Esophagus squamous epithelium (tissue), 4 donors: ENCODE data around the gene HOXB6.

Experiments
- POLR2A ChIP-seq, 4 donors: fragments of 450-650 bp; IDR thresholded peaks; one replicate each; pipeline ENCODE4 v1.6.1; 2017; ENCODE audit warnings: antibody characterized with exemption in 4 of 4, mild to moderate bottlenecking in 4 of 4, moderate library complexity in 3 of 4
- TF ChIP-seq, protein P1 (sequence below), 6 experiments: fragments of 450-650 bp in 4 of 6; fragments of 200-600 bp in 2 of 6; sonication (generic) in 2 of 6; IDR thresholded peaks; one replicate each; pipeline ENCODE4 v1.5.1; 2016 to 2019; ENCODE audit warnings: antibody characterized with exemption in 6 of 6, mild to moderate bottlenecking in 4 of 6, moderate library complexity in 4 of 6

DNA sequence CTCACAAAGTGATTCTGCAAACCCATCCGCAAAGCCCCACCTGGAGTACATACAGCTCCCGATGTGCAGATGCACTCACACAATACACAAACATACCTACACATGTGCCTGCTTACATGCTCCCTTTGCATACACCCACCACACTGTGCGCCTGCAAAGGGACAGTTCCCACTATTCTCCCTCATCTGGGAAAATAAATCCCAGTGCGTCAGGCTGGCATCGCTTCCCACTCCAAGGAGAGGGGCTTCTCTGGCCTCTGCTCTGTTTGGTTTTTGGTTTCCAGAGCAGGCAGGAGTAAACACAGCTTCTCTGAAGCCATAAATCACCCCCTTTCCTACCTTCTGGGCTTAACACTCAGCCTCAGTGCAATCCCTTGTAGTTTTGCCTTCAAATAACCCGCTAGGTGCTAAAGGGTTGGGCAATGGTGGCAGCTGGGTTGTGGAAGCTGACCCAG, 41.4 kb downstream of the HOXB6 start:
- TF ChIP-seq, protein P1, sequence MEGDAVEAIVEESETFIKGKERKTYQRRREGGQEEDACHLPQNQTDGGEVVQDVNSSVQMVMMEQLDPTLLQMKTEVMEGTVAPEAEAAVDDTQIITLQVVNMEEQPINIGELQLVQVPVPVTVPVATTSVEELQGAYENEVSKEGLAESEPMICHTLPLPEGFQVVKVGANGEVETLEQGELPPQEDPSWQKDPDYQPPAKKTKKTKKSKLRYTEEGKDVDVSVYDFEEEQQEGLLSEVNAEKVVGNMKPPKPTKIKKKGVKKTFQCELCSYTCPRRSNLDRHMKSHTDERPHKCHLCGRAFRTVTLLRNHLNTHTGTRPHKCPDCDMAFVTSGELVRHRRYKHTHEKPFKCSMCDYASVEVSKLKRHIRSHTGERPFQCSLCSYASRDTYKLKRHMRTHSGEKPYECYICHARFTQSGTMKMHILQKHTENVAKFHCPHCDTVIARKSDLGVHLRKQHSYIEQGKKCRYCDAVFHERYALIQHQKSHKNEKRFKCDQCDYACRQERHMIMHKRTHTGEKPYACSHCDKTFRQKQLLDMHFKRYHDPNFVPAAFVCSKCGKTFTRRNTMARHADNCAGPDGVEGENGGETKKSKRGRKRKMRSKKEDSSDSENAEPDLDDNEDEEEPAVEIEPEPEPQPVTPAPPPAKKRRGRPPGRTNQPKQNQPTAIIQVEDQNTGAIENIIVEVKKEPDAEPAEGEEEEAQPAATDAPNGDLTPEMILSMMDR (IDR thresholded peaks at IDR 0.05) = no peak
- no peak for TF ChIP-seq POLR2A (IDR thresholded peaks at IDR 0.05)
